Activated CD8-positive, alpha-beta memory T cell treated with anti-CD3 and anti-CD28 coated beads, Interleukin-2, amount 50 U/mL, for 4 hours (primary cell): ENCODE results near the gene RIMKLB.

Experiments used
- DNase-seq: peaks from one replicate; pipeline ENCODE4 v3.0.0-alpha.2; 2020

RIMKLB gene

GRCh38 chr12:8821591-8821990 lies 123.8 kb downstream of the RIMKLB start:
- DNase-seq, result no peak

GRCh38 chr12:8822298-8822697 lies 124.5 kb downstream of the RIMKLB start, which contains the start of gene A2ML1:
A2ML1 (plus strand) TSS chr12:8822621; CDS start chr12:8822652, 31 bp downstream.
- no peak for DNase-seq

- DNase-seq, result no peak
Observed at GRCh38 chr12:8823565-8824300, 125.9 kb downstream of the RIMKLB start.

- DNase-seq, result no peak
Observed at GRCh38 chr12:8827551-8828256, 129.9 kb downstream of the RIMKLB start.

GRCh38 chr12:8828257-8829124 lies 130.7 kb downstream of the RIMKLB start:
- no peak for DNase-seq

- no peak for DNase-seq
Observed at GRCh38 chr12:8829125-8829518, 131.3 kb downstream of the RIMKLB start.

DNA sequence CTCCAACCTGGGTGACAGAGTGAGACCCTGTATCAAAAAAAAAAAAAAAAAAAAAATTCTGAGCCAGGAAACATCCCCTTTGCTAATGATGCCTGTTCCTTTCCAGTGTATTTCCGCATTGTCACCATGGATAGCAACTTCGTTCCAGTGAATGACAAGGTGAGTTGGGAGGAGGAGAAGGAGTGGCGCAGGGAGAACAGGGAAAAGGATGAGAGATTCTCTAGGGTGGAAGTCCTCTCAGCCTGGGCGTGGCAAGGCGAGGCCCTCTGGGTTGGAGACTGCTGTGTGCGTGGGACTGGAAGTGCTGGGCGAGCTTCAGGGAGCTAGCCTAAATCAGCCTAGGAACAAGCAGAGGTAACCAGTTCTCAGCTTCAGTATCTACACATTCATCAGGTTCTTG lies 131.8 kb downstream of the RIMKLB start:
- no peak for DNase-seq

- no peak for DNase-seq
Observed at GRCh38 chr12:8831116-8831515, 133.3 kb downstream of the RIMKLB start.

DNA sequence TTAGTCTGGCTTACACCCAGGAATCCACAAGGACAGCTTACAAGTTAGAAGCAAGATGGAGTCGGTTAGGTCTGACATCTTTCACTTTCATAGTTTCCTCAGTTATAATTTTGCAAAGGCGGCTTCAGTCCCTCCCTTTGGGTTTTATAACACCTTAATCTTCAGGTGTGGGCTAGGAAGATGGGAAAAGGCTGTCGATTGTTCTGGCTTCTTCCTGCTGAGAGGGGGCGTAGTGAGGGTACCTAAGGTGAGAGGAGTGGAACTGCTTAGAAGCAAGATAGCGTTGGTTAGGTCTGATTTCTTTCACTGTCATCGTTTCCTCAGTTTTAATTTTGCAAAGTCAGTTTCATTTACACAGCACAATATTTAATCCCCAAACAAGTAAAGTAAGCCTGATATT lies 134.7 kb downstream of the RIMKLB start:
- no peak for DNase-seq
